Sigmoid colon (tissue), 7 donors: Measurements from ENCODE around the gene KIF15. TPM values are rescaled to one million over a fixed set of nuclear protein-coding genes. Genes with fewer than 3 reads are reported as not detected.

Experiments
- DNase-seq: peaks from one replicate; pipeline ENCODE4 v3.0.0-alpha.2; 2019
- H3K27ac ChIP-seq, 4 donors: fragments of 200-600 bp; sonication (generic); one replicate each; pipeline ENCODE4 v1.5.1; 2016 to 2019; ENCODE audit warnings: mild to moderate bottlenecking in 1 of 4
- H3K27me3 ChIP-seq, 3 donors: fragments of 200-600 bp; sonication (generic); one replicate each; pipeline ENCODE4 v1.5.1; 2019; ENCODE audit warnings: mild to moderate bottlenecking in 1 of 3
- H3K36me3 ChIP-seq, 4 donors: fragments of 200-600 bp; sonication (generic); one replicate each; pipeline ENCODE4 v1.5.1; 2016 to 2019
- H3K4me1 ChIP-seq, 4 donors: fragments of 200-600 bp; sonication (generic); one replicate each; pipeline ENCODE4 v1.5.1; 2017 to 2019
- H3K4me3 ChIP-seq, 4 donors: fragments of 200-600 bp; sonication (generic); one replicate each; pipeline ENCODE4 v1.5.1; 2017 to 2019; ENCODE audit warnings: mild to moderate bottlenecking in 2 of 4, moderate library complexity in 1 of 4
- H3K9me3 ChIP-seq, 4 donors: fragments of 200-600 bp in 3 of 4; sonication (generic) in 3 of 4; one replicate each; pipeline versions ENCODE4 v1.5.1 to v1.6.1; 2013 to 2019
- EP300 ChIP-seq, 4 donors: sonication (generic); formaldehyde crosslinking; IDR thresholded peaks; one replicate each; pipeline ENCODE4 v1.6.1; 2017; ENCODE audit warnings: antibody characterized with exemption in 4 of 4
- POLR2A ChIP-seq, 2 donors: fragments of 450-650 bp; IDR thresholded peaks; one replicate each; pipeline ENCODE4 v1.6.1; 2016; ENCODE audit warnings: antibody characterized with exemption in 2 of 2, mild to moderate bottlenecking in 2 of 2, moderate library complexity in 2 of 2
- POLR2AphosphoS5 ChIP-seq, 4 donors: sonication (generic); formaldehyde crosslinking; IDR thresholded peaks; one replicate each; pipeline ENCODE4 v1.6.1; 2017; ENCODE audit warnings: antibody characterized with exemption in 4 of 4
- WGBS, 2 donors: extraction: QIAGEN DNeasy Blood & Tissue Kit; methylation state at CpG; one replicate each; pipeline ENCODE4 v1.1.7; 2013; 5-methylcytosine and 5-hydroxymethylcytosine counted together
- intact Hi-C: fragments of 100-400 bp; cut with DNase I; formaldehyde crosslinking; loops from one replicate; pipeline ENCODE4 v1.15.1; 2023
- polyA plus RNA-seq, 3 donors: library from polyadenylated mRNA; stranded (reverse); fragments of 200-250 nt; gene quantifications; one replicate each; pipeline ENCODE4 v1.2.3, GENCODE V29; 2013
- total RNA-seq, 4 donors: library from RNA; depleted of rRNA; stranded (reverse); fragments of >200 nt; gene quantifications; one replicate each; pipeline ENCODE4 v1.1.0, GENCODE V29; 2016
- TF ChIP-seq, protein P1 (sequence below), 4 experiments: fragments of 450-650 bp in 3 of 4; fragments of 200-600 bp in 1 of 4; IDR thresholded peaks; one replicate each; pipeline ENCODE4 v1.5.1; 2016 to 2019; ENCODE audit warnings: antibody characterized with exemption in 4 of 4, mild to moderate bottlenecking in 3 of 4, moderate library complexity in 2 of 4
- donor health status: healthy with polysubstance abuse.
- donor health status: Bipolar disorder and iron deficiency.
- donor health status: healthy.

Gene KIF15
- total and polyA plus RNA-seq, 7 donors: 0.60 to 8.8 (median 1.1) TPM

DNA sequence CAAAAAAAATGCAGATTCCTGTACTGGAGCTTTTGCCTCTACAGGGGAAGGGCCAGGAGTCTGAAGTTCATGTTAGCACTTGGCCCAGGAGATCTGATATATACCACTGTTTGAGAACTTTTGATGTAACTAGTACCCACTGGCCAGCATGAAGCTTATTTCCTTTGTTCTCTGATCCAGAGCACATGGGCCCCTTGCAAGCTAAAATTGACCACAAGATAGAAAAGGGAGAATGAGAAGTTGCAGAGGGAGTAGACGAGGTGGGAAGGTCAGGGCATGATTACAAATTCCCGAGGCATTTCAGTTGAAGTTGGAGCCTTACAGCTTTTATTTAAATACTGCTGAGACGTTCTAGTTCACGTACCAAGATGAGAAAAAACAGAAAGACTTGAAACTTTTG lies 141.0 kb downstream of the KIF15 start:
- Histone ChIP-seq H3K4me1 (no peaks in the 10 kb centered on the region), H3K4me3 (no peak overlapping the region), H3K36me3 (no peaks in the 10 kb centered on the region), H3K27ac (no peak overlapping the region), H3K9me3 (no peaks in the 10 kb centered on the region), H3K27me3 (peaks cover 0 to 29% (median 2%) of the 10 kb centered on the region in 3 donors)
- 62 to 69% methylated on average over 4 of the region's 4 CpGs for WGBS, 2 donors
- intact Hi-C loops: no loop called here
- TF ChIP-seq POLR2A (IDR thresholded peaks at IDR 0.05) (no peak), POLR2AphosphoS5 (IDR thresholded peaks at IDR 0.05) (no peak), EP300 (IDR thresholded peaks at IDR 0.05) (no peak)
- TF ChIP-seq, protein P1, sequence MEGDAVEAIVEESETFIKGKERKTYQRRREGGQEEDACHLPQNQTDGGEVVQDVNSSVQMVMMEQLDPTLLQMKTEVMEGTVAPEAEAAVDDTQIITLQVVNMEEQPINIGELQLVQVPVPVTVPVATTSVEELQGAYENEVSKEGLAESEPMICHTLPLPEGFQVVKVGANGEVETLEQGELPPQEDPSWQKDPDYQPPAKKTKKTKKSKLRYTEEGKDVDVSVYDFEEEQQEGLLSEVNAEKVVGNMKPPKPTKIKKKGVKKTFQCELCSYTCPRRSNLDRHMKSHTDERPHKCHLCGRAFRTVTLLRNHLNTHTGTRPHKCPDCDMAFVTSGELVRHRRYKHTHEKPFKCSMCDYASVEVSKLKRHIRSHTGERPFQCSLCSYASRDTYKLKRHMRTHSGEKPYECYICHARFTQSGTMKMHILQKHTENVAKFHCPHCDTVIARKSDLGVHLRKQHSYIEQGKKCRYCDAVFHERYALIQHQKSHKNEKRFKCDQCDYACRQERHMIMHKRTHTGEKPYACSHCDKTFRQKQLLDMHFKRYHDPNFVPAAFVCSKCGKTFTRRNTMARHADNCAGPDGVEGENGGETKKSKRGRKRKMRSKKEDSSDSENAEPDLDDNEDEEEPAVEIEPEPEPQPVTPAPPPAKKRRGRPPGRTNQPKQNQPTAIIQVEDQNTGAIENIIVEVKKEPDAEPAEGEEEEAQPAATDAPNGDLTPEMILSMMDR (IDR thresholded peaks at IDR 0.05): no peak
- no peak for DNase-seq

Other genes starting within 250 kb of the KIF15 start
- gene ZKSCAN7, start 206.6 kb upstream of the KIF15 start, total RNA-seq: 1 to 10 TPM; 2.7 to 7.1 (median 5.5) TPM
- 1 to 10 TPM in 2 of 3 donors, under 1 TPM in 1; 0.60 to 2.5 (median 1.8) TPM for gene ZKSCAN7, start 206.6 kb upstream of the KIF15 start, polyA plus RNA-seq
- 1 to 10 TPM; 2.3 to 4.9 (median 3.3) TPM for gene ZNF660, start 176.8 kb upstream of the KIF15 start, total RNA-seq
- under 1 TPM in 2 of 3 donors, not detected in 1; 0.60 to 0.73 TPM for gene ZNF660, start 176.8 kb upstream of the KIF15 start, polyA plus RNA-seq
- gene ZNF197, start 136.8 kb upstream of the KIF15 start, total RNA-seq: 10 to 100 TPM; 19.1 to 30.8 (median 21.0) TPM
- gene ZNF197, start 136.8 kb upstream of the KIF15 start, polyA plus RNA-seq: 1 to 10 TPM; 4.4 to 7.1 (median 6.6) TPM
- 10 to 100 TPM; 12.1 to 15.3 (median 14.9) TPM for gene ZNF35, start 113.1 kb upstream of the KIF15 start, total RNA-seq
- gene ZNF35, start 113.1 kb upstream of the KIF15 start, polyA plus RNA-seq: 1 to 10 TPM; 3.0 to 4.4 (median 4.1) TPM
- 1 to 10 TPM; 5.8 to 8.9 (median 7.7) TPM for gene ZNF502, start 49.1 kb upstream of the KIF15 start, total RNA-seq
- 1 to 10 TPM in 2 of 3 donors, under 1 TPM in 1; 0.69 to 2.5 (median 1.8) TPM for gene ZNF502, start 49.1 kb upstream of the KIF15 start, polyA plus RNA-seq
- 10 to 100 TPM in 2 of 4 donors, 1 to 10 TPM in 2; 5.8 to 14.7 (median 10.4) TPM for gene ZNF501, start 32.2 kb upstream of the KIF15 start, total RNA-seq
- gene ZNF501, start 32.2 kb upstream of the KIF15 start, polyA plus RNA-seq: 1 to 10 TPM in 2 of 3 donors, under 1 TPM in 1; 0.69 to 2.0 (median 1.2) TPM
- 10 to 100 TPM; 26.7 to 35.3 (median 30.8) TPM for gene KIAA1143, start 175 bp upstream of the KIF15 start, total RNA-seq
- 10 to 100 TPM in 2 of 3 donors, 1 to 10 TPM in 1; 7.8 to 11.6 (median 10.2) TPM for gene KIAA1143, start 175 bp upstream of the KIF15 start, polyA plus RNA-seq
- 10 to 100 TPM in 2 of 4 donors, 1 to 10 TPM in 2; 8.3 to 25.7 (median 10.4) TPM for gene TMEM42, start 100.1 kb downstream of the KIF15 start, total RNA-seq
- gene TMEM42, start 100.1 kb downstream of the KIF15 start, polyA plus RNA-seq: 10 to 100 TPM in 2 of 3 donors, 1 to 10 TPM in 1; 6.2 to 13.8 (median 10.2) TPM
- gene TGM4, start 112.8 kb downstream of the KIF15 start, total RNA-seq: not detected
- gene TGM4, start 112.8 kb downstream of the KIF15 start, polyA plus RNA-seq: not detected
- gene ZDHHC3, start 214.4 kb downstream of the KIF15 start, total RNA-seq: 10 to 100 TPM; 43.2 to 62.9 (median 46.3) TPM
- 10 to 100 TPM; 77.2 to 82.8 (median 78.1) TPM for gene ZDHHC3, start 214.4 kb downstream of the KIF15 start, polyA plus RNA-seq
- gene EXOSC7, start 214.4 kb downstream of the KIF15 start, total RNA-seq: 10 to 100 TPM; 26.9 to 44.3 (median 34.9) TPM
- 10 to 100 TPM; 16.2 to 40.3 (median 17.3) TPM for gene EXOSC7, start 214.4 kb downstream of the KIF15 start, polyA plus RNA-seq